Measurements from ENCODE around the gene IL17RA. TPM values are rescaled to one million over a fixed set of nuclear protein-coding genes. Genes with fewer than 3 reads are reported as not detected.
A peak's percentile ranks its signal among the peaks of the same experiment; 100 is the strongest.

Gene IL17RA
- total RNA-seq, 4 donors from 2014 or later, result 17.8 to 24.6 (median 20.0) TPM

GRCh38 chr22:17118342-17118741 lies 33.5 kb downstream of the IL17RA start:
- no peaks in the 10 kb centered on the region for H3K36me3 ChIP-seq
- TF ChIP-seq POLR2A (IDR thresholded peaks at IDR 0.05), result no peak
- TF ChIP-seq, protein P1, sequence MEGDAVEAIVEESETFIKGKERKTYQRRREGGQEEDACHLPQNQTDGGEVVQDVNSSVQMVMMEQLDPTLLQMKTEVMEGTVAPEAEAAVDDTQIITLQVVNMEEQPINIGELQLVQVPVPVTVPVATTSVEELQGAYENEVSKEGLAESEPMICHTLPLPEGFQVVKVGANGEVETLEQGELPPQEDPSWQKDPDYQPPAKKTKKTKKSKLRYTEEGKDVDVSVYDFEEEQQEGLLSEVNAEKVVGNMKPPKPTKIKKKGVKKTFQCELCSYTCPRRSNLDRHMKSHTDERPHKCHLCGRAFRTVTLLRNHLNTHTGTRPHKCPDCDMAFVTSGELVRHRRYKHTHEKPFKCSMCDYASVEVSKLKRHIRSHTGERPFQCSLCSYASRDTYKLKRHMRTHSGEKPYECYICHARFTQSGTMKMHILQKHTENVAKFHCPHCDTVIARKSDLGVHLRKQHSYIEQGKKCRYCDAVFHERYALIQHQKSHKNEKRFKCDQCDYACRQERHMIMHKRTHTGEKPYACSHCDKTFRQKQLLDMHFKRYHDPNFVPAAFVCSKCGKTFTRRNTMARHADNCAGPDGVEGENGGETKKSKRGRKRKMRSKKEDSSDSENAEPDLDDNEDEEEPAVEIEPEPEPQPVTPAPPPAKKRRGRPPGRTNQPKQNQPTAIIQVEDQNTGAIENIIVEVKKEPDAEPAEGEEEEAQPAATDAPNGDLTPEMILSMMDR (IDR thresholded peaks at IDR 0.05), result no peak
- TF ChIP-seq EP300 (IDR thresholded peaks at IDR 0.05), result no peak
- peaks cover 0 to 14% (median 4%) of the 10 kb centered on the region in 4 donors for H3K4me1 ChIP-seq
- DNase-seq (ENCODE audit: low spot score in 2 of 2), result no peak
- peaks cover 0 to 34% of the 10 kb centered on the region in 2 donors for H3K27me3 ChIP-seq
- no peak overlapping the region for H3K4me3 ChIP-seq
- 81 to 83% methylated on average over 4 of the region's 4 CpGs for WGBS, 2 donors
- H3K27ac ChIP-seq, result no peak overlapping the region
- no peaks in the 10 kb centered on the region for H3K9me3 ChIP-seq

- H3K36me3 ChIP-seq, result no peaks in the 10 kb centered on the region
- no peak overlapping the region for H3K27ac ChIP-seq
- H3K9me3 ChIP-seq, result no peaks in the 10 kb centered on the region
- H3K4me1 ChIP-seq, result peaks cover 0 to 14% (median 4%) of the 10 kb centered on the region in 4 donors
- H3K27me3 ChIP-seq, result peaks cover 0 to 34% of the 10 kb centered on the region in 2 donors
- peak overlapping the region in 1 of 4 donors; percentile 65 for H3K4me3 ChIP-seq
- WGBS, 2 donors, result 24 to 40% methylated on average over 31 to 34 of the region's 63 CpGs
- TF ChIP-seq POLR2A (IDR thresholded peaks at IDR 0.05), result no peak
- TF ChIP-seq, protein P1 (IDR thresholded peaks at IDR 0.05), result no peak
- TF ChIP-seq EP300 (IDR thresholded peaks at IDR 0.05), result no peak
- no peak for DNase-seq (ENCODE audit: low spot score in 2 of 2)
Observed at GRCh38 chr22:17119481-17120202, 34.8 kb downstream of the IL17RA start.

DNA sequence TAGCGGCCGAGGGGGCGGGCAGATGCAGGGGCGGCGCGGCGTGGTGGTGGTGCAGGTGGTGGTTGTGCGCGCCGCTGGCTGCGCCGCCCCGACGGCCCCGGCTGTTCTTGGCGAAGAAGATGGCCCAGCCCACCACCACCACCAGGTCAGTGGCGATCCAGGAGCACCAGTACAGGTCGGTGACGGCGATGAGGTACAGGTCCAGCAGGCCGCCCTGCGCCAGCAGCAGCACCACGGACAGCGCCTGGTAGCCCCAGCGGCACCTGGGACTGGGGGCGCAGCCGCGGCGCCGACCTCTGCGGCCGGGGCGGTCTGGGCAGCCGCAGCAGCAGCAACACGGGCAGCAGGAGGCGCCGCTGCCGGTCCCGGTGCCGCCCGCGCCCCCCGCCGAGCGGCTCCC lies 35.5 kb downstream of the IL17RA start:
- Histone ChIP-seq H3K9me3 (no peaks in the 10 kb centered on the region), H3K27me3 (peaks cover 0 to 34% of the 10 kb centered on the region in 2 donors), H3K4me1 (peaks cover 0 to 14% (median 4%) of the 10 kb centered on the region in 4 donors), H3K4me3 (peak overlapping the region in 2 of 4 donors; percentile 26 to 65), H3K36me3 (no peaks in the 10 kb centered on the region), H3K27ac (no peak overlapping the region)
- TF ChIP-seq EP300 (IDR thresholded peaks at IDR 0.05), result no peak
- no peak for TF ChIP-seq POLR2A (IDR thresholded peaks at IDR 0.05)
- DNase-seq (ENCODE audit: low spot score in 2 of 2), result no peak
- WGBS, 2 donors, result 3% methylated on average over 32 of the region's 45 CpGs; no CpG with 5 or more reads in 1 of the 2 donors

DNA sequence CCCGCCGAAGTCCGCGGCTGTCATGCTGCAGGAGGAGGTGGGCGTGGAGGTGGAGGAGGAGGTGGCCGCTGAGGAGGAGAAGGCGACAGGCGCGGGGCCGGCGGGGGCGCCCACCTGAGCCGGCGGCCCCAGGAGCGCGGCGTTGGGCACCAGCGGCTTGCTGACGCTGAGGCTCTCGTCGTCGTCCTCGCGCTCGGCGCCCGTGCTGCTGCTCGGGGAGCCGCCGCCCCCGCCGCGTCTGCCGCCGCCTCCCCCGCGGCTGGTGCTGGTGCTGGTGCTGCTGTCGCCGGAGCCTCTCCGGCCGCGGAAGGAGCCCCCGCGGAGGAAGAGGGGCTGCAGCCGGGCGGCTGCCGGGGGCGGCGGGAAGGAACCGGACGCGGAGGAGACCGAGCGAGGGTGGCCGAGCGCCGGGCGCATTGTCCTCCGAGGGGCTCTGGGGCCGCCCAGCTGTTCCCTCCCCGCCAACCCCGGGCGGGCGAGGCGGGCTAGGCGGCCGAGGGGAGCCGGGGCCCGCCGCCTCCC lies 36.0 kb downstream of the IL17RA start:
- 0 to 2% methylated on average over 12 to 59 of the region's 70 CpGs for WGBS, 2 donors
- H3K27ac ChIP-seq, result no peak overlapping the region
- H3K4me3 ChIP-seq, result peak overlapping the region; percentile 26 to 65 (median 38)
- TF ChIP-seq, protein P1 (IDR thresholded peaks at IDR 0.05), result no peak
- TF ChIP-seq POLR2A (IDR thresholded peaks at IDR 0.05), result no peak
- H3K4me1 ChIP-seq, result peaks cover 0 to 14% (median 4%) of the 10 kb centered on the region in 4 donors
- no peaks in the 10 kb centered on the region for H3K9me3 ChIP-seq
- H3K27me3 ChIP-seq, result peaks cover 0 to 34% of the 10 kb centered on the region in 2 donors
- DNase-seq (ENCODE audit: low spot score in 2 of 2), result no peak
- H3K36me3 ChIP-seq, result no peaks in the 10 kb centered on the region

DNA sequence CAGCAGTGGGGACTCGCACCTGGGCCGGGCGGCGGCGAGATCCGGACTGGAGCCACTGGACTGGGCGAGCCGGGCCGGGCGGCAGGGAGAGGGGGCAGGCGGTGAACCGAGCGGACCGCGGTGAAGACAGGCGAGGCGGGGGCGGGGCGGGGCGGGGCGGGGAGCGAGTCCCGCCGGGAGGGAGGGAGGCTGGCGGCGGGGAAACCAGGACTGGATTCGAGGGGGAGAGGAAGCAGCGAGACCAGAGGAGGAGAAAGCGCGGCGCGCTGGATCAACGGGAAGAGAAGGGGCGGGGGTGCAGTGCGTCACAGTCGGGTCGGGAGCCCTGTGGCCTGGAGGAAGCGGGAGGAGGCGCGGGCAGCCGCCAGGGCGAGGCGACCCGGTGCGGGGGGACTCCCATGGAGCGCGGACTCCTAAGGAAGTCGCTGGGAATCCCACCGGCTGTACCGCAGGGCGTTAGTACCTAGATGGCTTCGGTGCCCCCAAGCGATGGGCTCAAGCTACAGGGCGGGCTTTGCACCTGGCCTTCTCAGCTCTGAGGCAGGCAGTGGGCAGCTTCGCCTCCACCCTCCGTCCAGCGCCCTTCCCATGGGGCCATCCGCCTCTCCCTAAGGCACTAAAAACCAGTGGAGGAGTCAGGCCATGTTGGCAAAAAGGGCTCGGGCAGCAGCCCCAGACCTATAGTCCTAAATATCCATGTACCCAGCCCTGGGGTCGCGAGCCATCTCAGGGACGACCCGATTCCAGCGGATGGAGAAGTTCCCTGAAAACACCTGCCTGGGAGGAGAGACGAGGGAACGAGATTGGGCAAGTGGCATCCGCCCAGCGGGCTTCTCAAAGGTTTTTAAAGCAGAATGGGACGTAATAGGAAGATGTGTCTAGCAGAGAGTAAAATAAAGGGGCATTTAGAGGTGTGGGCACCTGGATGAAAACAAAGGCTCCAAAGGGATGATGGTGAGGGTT lies 36.7 kb downstream of the IL17RA start, which contains the start of gene TMEM121B:
TSS of gene TMEM121B (minus strand) at position 128 of the 963 bp plus-strand sequence. CDS start 233 bp downstream, outside the sequence.
- Histone ChIP-seq H3K9me3 (no peaks in the 10 kb centered on the region), H3K4me3 (peak within 1 kb of the TSS; percentile 26 to 65 (median 38)), H3K27ac (no peak within 1 kb of the TSS), H3K27me3 (peaks cover 0 to 34% of the 10 kb centered on the region in 2 donors), H3K4me1 (peaks cover 0 to 14% (median 4%) of the 10 kb centered on the region in 4 donors), H3K36me3 (no peaks in the 10 kb centered on the region)
- TF ChIP-seq, protein P1 (IDR thresholded peaks at IDR 0.05), result no peak
- no peak for TF ChIP-seq POLR2A (IDR thresholded peaks at IDR 0.05)
- TF ChIP-seq EP300 (IDR thresholded peaks at IDR 0.05), result no peak
- peak; percentile 19 to 37 for DNase-seq (ENCODE audit: low spot score in 2 of 2)
- 7 to 11% methylated on average over 52 to 64 of the region's 69 CpGs for WGBS, 2 donors

Measured in tibial nerve (tissue), 4 donors.